ENCODE results near the gene AOX1. TPM values are rescaled to one million over a fixed set of nuclear protein-coding genes. Genes with fewer than 3 reads are reported as not detected.

The AOX1 gene
- total and polyA plus RNA-seq, 2 of the 8 experiments (the other 6 are each of a cell fraction or from before 2014, with no cell fraction given): 5.6 to 8.3 TPM

Other genes with a start within 250 kb of the AOX1 start
- 3.1 and 3.3 TPM in 2 replicates for gene KCTD18, start 75.9 kb upstream of the AOX1 start, total RNA-seq (2021; fragmentation: NEBNext Ultra II Directional; extraction: Animal tissue kit (Norgen Biotek cat#: 25700))
- gene KCTD18, start 75.9 kb upstream of the AOX1 start, polyA plus RNA-seq (2011; rRNA removed): 1.6 and 2.1 TPM in 2 replicates
- gene SGO2, start 59.8 kb upstream of the AOX1 start, total RNA-seq (2021; fragmentation: NEBNext Ultra II Directional; extraction: Animal tissue kit (Norgen Biotek cat#: 25700)): 29.0 and 33.2 TPM in 2 replicates
- 1.6 and 2.4 TPM in 2 replicates for gene SGO2, start 59.8 kb upstream of the AOX1 start, polyA plus RNA-seq (2011; rRNA removed)
- 335 and 340 TPM in 2 replicates for gene BZW1, start 225.9 kb downstream of the AOX1 start, total RNA-seq (2021; fragmentation: NEBNext Ultra II Directional; extraction: Animal tissue kit (Norgen Biotek cat#: 25700))
- gene BZW1, start 225.9 kb downstream of the AOX1 start, polyA plus RNA-seq (2011; rRNA removed): 78.9 and 152 TPM in 2 replicates